ENCODE results near the gene NTM. TPM values are rescaled to one million over a fixed set of nuclear protein-coding genes. Genes with fewer than 3 reads are reported as not detected.

NTM gene
- total RNA-seq, 4 donors from 2014 or later: 1.4 to 5.7 TPM; not detected in 2

DNA sequence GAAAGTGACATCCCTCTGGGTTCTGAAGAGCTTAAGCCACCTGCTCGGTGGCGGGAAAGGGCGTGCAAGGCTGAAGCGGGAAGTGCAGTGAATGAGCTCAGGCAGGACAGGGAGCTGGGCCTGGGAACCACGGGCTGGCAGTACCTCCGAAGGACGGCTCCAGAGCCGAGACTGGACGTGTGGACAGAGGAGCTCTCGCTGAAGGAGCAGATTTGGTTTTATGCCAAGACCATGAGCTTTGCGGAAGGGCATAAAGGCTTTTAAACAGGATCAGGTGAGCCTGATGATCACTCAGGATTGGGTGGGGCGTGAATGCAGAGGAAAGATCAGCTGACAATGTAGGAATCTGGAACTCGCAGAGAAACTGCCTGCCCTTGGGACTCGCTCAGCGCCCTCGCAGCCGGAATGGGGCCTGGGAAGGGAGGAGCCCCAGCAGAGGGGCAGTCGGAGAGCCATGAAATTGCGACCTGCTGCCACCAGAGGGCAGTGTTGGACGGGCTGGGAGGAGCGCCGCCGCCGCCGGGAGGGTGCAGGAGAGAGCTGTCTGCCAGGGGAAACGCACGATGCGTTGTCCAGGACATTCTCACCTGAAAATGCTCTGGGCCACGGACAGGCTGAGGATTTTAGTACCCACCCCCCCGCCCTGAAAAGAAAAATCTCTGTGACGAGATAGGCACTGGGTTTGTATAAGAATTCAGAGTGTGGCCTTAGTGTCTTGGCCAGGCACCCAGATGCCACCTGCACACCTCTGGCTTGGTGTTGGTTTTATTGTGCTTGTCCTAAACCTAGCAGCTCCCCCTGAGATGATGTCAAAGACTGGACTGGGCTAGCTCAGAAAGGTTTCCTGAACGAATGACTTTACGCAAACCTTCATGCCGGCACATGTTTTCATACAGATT, 324.4 kb downstream of the NTM start:
- Histone ChIP-seq H3K9me3 (no peaks in the 10 kb centered on the region), H3K27ac (no peak overlapping the region), H3K4me3 (no peak overlapping the region), H3K36me3 (no peaks in the 10 kb centered on the region), H3K27me3 (no peaks in the 10 kb centered on the region), H3K4me1 (no peaks in the 10 kb centered on the region)
- intact Hi-C loops (cut with DNase I; ENCODE audit: low total_unique reads): no loop called here
- TF ChIP-seq, protein P1, sequence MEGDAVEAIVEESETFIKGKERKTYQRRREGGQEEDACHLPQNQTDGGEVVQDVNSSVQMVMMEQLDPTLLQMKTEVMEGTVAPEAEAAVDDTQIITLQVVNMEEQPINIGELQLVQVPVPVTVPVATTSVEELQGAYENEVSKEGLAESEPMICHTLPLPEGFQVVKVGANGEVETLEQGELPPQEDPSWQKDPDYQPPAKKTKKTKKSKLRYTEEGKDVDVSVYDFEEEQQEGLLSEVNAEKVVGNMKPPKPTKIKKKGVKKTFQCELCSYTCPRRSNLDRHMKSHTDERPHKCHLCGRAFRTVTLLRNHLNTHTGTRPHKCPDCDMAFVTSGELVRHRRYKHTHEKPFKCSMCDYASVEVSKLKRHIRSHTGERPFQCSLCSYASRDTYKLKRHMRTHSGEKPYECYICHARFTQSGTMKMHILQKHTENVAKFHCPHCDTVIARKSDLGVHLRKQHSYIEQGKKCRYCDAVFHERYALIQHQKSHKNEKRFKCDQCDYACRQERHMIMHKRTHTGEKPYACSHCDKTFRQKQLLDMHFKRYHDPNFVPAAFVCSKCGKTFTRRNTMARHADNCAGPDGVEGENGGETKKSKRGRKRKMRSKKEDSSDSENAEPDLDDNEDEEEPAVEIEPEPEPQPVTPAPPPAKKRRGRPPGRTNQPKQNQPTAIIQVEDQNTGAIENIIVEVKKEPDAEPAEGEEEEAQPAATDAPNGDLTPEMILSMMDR (IDR thresholded peaks at IDR 0.05): peak; percentile 73 to 83 (median 76)
- no peak for TF ChIP-seq POLR2A (IDR thresholded peaks at IDR 0.05)
- peak; percentile 47 to 72 for DNase-seq

DNA sequence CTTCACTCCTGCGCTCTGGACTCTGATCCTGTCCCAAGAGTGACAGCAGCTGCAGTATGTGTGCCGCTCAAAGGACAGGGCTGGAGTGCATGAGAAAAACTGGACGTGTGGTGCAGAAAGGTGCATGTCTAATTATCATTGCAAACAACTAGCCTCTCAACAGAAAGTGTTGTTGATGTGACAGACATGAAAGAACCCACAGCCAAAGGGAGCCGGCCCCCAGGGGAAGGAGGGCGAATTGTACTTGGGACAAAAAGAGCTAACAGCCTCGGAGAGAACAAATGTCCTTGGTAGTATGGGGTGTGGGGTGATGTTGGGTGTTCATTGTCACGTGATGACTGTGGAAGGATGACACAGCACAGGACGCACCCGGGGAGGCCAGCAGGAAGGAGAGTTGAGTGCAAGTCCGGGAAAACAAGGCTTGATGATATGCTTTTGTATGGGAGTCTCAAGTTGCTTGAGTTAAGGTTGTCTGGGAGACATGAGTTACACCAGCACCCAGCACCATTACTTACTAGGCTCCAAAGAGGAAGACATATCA, 325.5 kb downstream of the NTM start:
- no peaks in the 10 kb centered on the region for H3K4me1 ChIP-seq
- TF ChIP-seq, protein P1 (IDR thresholded peaks at IDR 0.05): no peak
- no peak for TF ChIP-seq POLR2A (IDR thresholded peaks at IDR 0.05)
- H3K9me3 ChIP-seq: no peaks in the 10 kb centered on the region
- H3K36me3 ChIP-seq: no peaks in the 10 kb centered on the region
- intact Hi-C loops (cut with DNase I; ENCODE audit: low total_unique reads): no loop called here
- no peak overlapping the region for H3K4me3 ChIP-seq
- no peaks in the 10 kb centered on the region for H3K27me3 ChIP-seq
- DNase-seq: no peak
- H3K27ac ChIP-seq: no peak overlapping the region

DNA sequence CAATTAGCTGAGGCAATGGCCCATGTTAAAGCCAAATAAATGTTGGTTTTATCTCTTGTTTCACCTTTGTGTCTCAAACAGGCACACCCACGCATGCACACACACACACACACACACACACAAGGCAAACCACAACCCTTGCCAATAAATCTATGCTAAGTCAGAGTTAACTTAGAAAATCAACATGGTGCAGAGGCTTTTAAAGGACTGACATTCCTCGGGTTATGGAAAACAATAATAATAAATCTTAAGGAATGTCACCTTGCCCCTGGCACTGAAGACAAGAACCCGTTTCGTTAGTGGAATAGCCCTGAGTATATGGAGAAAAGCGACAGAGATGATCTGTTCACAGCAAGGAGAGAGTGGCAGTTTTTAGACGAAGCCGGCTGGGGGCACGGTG, 326.3 kb downstream of the NTM start:
- DNase-seq: no peak
- intact Hi-C loops (cut with DNase I; ENCODE audit: low total_unique reads): no loop called here
- TF ChIP-seq POLR2A (IDR thresholded peaks at IDR 0.05): no peak
- TF ChIP-seq, protein P1 (IDR thresholded peaks at IDR 0.05): no peak

DNA sequence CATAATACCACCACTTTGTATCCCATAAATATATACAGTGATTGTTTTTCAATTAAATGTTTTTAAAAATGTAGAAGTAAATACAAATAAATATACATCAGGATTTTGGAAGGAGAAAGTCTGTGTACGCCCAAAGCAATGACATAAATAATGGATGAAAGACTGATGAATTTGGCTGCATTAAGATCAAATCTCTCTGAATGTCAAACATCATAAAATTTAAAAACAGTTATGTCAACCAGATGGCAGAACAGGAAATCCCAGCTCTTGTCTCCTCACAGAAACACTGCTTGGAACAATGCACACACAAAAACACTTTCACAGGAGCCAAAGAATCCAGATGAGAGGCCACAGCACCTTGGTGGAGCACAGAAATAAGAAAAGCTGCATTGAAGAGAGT, 332.9 kb downstream of the NTM start:
- no peak overlapping the region for H3K27ac ChIP-seq
- H3K36me3 ChIP-seq: no peaks in the 10 kb centered on the region
- H3K4me1 ChIP-seq: no peaks in the 10 kb centered on the region
- intact Hi-C loops (cut with DNase I; ENCODE audit: low total_unique reads): no loop called here
- DNase-seq: no peak
- TF ChIP-seq, protein P1 (IDR thresholded peaks at IDR 0.05): no peak
- TF ChIP-seq POLR2A (IDR thresholded peaks at IDR 0.05): no peak
- no peak overlapping the region for H3K4me3 ChIP-seq
- no peaks in the 10 kb centered on the region for H3K27me3 ChIP-seq
- no peaks in the 10 kb centered on the region for H3K9me3 ChIP-seq

More for the DNA sequence above, 326.3 kb downstream of the NTM start:
- no peaks in the 10 kb centered on the region for H3K36me3 ChIP-seq
- no peaks in the 10 kb centered on the region for H3K4me1 ChIP-seq
- no peak overlapping the region for H3K27ac ChIP-seq
- H3K9me3 ChIP-seq: no peaks in the 10 kb centered on the region
- H3K4me3 ChIP-seq: no peak overlapping the region
- H3K27me3 ChIP-seq: no peaks in the 10 kb centered on the region

DNA sequence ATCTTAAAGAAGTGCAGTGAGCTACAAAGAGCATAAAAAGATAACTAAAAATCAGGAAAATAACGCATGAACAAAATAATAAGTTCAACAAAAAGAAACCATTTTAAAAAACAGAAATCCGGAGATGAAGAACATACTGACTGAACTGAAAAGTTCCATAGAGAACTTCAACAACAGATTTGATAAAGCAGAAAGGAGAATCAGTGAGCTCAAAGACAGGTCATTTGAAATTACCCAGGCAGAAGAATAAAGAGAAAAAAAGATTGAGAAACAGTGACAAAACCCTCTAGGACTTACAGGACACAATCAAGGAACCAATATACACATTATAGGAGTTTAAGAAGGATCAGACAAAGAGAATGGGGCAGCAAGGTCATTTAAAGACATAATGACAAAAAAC, 334.3 kb downstream of the NTM start:
- no peaks in the 10 kb centered on the region for H3K36me3 ChIP-seq
- H3K4me3 ChIP-seq: no peak overlapping the region
- intact Hi-C loops (cut with DNase I; ENCODE audit: low total_unique reads): no loop called here
- H3K27me3 ChIP-seq: no peaks in the 10 kb centered on the region
- TF ChIP-seq POLR2A (IDR thresholded peaks at IDR 0.05): no peak
- TF ChIP-seq, protein P1 (IDR thresholded peaks at IDR 0.05): no peak
- H3K9me3 ChIP-seq: no peaks in the 10 kb centered on the region
- no peak overlapping the region for H3K27ac ChIP-seq
- no peaks in the 10 kb centered on the region for H3K4me1 ChIP-seq
- DNase-seq: no peak

Data from uterus (tissue), 4 donors.